Osteoblast (primary cell): Measurements from ENCODE around the gene CEACAM20. TPM values are rescaled to one million over a fixed set of nuclear protein-coding genes. Genes with fewer than 3 reads are reported as not detected.
"Not testable (repeated sequence)": the region's sequence is repeated elsewhere in the genome, so short reads cannot be mapped to it uniquely, and the experiment has no call there.

Experiments used
- DNase-seq: peaks from one replicate; pipeline ENCODE4 v3.0.0; 2011; ENCODE audit warnings: low spot score, mixed read lengths; ENCODE audit not compliant: insufficient read length; ENCODE audit errors: missing footprints
- H2AFZ ChIP-seq: 2 replicates; pipeline ENCODE4 v1.6.0; 2011; ENCODE audit warnings: mild to moderate bottlenecking, low read length
- H3K27ac ChIP-seq: 2 replicates; pipeline ENCODE4 v1.5.1; 2011; ENCODE audit warnings: mild to moderate bottlenecking, low read depth, low read length, moderate library complexity
- H3K27me3 ChIP-seq: 2 replicates; pipeline ENCODE4 v1.6.0; 2012; ENCODE audit warnings: mild to moderate bottlenecking, control low read depth, inconsistent platforms, low read length, moderate library complexity; ENCODE audit not compliant: insufficient read depth
- H3K36me3 ChIP-seq: 2 replicates; pipeline ENCODE4 v1.5.1; 2011; ENCODE audit warnings: mild to moderate bottlenecking, low read length, control low read depth, moderate library complexity; ENCODE audit not compliant: insufficient read depth
- H3K4me1 ChIP-seq: 2 replicates; pipeline ENCODE4 v1.5.1; 2011; ENCODE audit warnings: mild to moderate bottlenecking, low read length, control low read depth, moderate library complexity; ENCODE audit not compliant: insufficient read depth
- H3K4me2 ChIP-seq: 2 replicates; pipeline ENCODE4 v1.6.0; 2011; ENCODE audit warnings: mild to moderate bottlenecking, low read length; ENCODE audit not compliant: insufficient read depth
- H3K4me3 ChIP-seq: fragments of 200-600 bp; sonication (generic); 3 replicates; pipeline ENCODE4 v1.5.1; 2012; ENCODE audit warnings: mild to moderate bottlenecking, low read length, inconsistent platforms; ENCODE audit not compliant: insufficient read depth
- H3K79me2 ChIP-seq: 2 replicates; pipeline ENCODE4 v1.6.0; 2012; ENCODE audit warnings: mild to moderate bottlenecking, low read length, control low read depth, inconsistent platforms; ENCODE audit not compliant: insufficient read depth
- H3K9me3 ChIP-seq: 2 replicates; pipeline ENCODE4 v1.5.1; 2011; ENCODE audit warnings: low read depth, low read length, control low read depth
- H4K20me1 ChIP-seq: 2 replicates; pipeline ENCODE4 v1.6.0; 2012; ENCODE audit warnings: mild to moderate bottlenecking, low read length, control low read depth; ENCODE audit not compliant: insufficient read depth
- CTCF ChIP-seq: IDR thresholded peaks from 2 replicates; pipeline ENCODE4 v1.5.1; 2011; ENCODE audit warnings: mild to moderate bottlenecking, low read depth, low read length, moderate library complexity; ENCODE audit errors: extremely low read depth
- total RNA-seq: library from RNA; depleted of rRNA; stranded (reverse); fragments of >200 nt; gene quantifications from 2 replicates; pipeline ENCODE4 v1.2.3, GENCODE V29; 2012

The CEACAM20 gene
- total RNA-seq, 1 donor: not detected

- TF ChIP-seq CTCF: no peak
- Histone ChIP-seq H3K9me3 (no peaks in the 10 kb centered on the region), H3K4me2 (no peak overlapping the region), H3K4me3 (no peak overlapping the region), H4K20me1 (no peaks in the 10 kb centered on the region), H3K36me3 (no peaks in the 10 kb centered on the region), H3K27ac (no peak overlapping the region), H3K27me3 (no peaks in the 10 kb centered on the region), H2AFZ (peak overlapping the region; percentile 35), H3K79me2 (no peaks in the 10 kb centered on the region), H3K4me1 (peaks cover 6% of the 10 kb centered on the region)
- DNase-seq: no peak
Measured at GRCh38 chr19:44553478-44554171, 24.1 kb upstream of the CEACAM20 start.

GRCh38 chr19:44552324-44552723 is 22.8 kb upstream of the CEACAM20 start:
- Histone ChIP-seq H3K4me1 (peaks cover 8% of the 10 kb centered on the region), H3K4me2 (no peak overlapping the region), H3K79me2 (no peaks in the 10 kb centered on the region), H3K4me3 (no peak overlapping the region), H2AFZ (no peak overlapping the region), H3K9me3 (no peaks in the 10 kb centered on the region), H4K20me1 (no peaks in the 10 kb centered on the region), H3K27me3 (peaks cover 4% of the 10 kb centered on the region), H3K36me3 (no peaks in the 10 kb centered on the region), H3K27ac (no peak overlapping the region)
- DNase-seq: peak; percentile 81
- peak; percentile 73 for TF ChIP-seq CTCF

- H3K79me2 ChIP-seq: no peaks in the 10 kb centered on the region
- H2AFZ ChIP-seq: no peak overlapping the region
- H3K4me2 ChIP-seq: no peak overlapping the region
- H3K9me3 ChIP-seq: no peaks in the 10 kb centered on the region
- H3K27me3 ChIP-seq: peaks cover 4% of the 10 kb centered on the region
- H3K4me3 ChIP-seq: no peak overlapping the region
- no peak for TF ChIP-seq CTCF
- peaks cover 8% of the 10 kb centered on the region for H3K4me1 ChIP-seq
- H4K20me1 ChIP-seq: no peaks in the 10 kb centered on the region
- no peaks in the 10 kb centered on the region for H3K36me3 ChIP-seq
- no peak for DNase-seq
- no peak overlapping the region for H3K27ac ChIP-seq
Measured at GRCh38 chr19:44551850-44552249, 22.4 kb upstream of the CEACAM20 start.

- H3K79me2 ChIP-seq, H2AFZ ChIP-seq, H3K27me3 ChIP-seq, H3K4me1 ChIP-seq, H3K4me2 ChIP-seq, H3K27ac ChIP-seq, H3K4me3 ChIP-seq, H3K9me3 ChIP-seq, H3K36me3 ChIP-seq, H4K20me1 ChIP-seq, DNase-seq: not testable (repeated sequence)
Measured at GRCh38 chr19:44550976-44551375, 21.5 kb upstream of the CEACAM20 start.
